OCI-M1 (cell line): Measurements from ENCODE around the gene BCAS4.
"Not testable (repeated sequence)": the region's sequence is repeated elsewhere in the genome, so short reads cannot be mapped to it uniquely, and the experiment has no call there.

Source experiments
- DNase-seq: peaks from one replicate; lab custom pipeline; 2025; lab: John Stamatoyannopoulos, UW

BCAS4 gene

GRCh38 chr20:50794846-50795634 is at the start of gene BCAS4:
Gene BCAS4 (plus strand): TSS chr20:50795061. CDS start chr20:50795084, 23 bp downstream.
- DNase-seq, result peak; percentile 87

- no peak for DNase-seq
Observed at GRCh38 chr20:50745634-50746137, 49.2 kb upstream of the BCAS4 start.

- peak; percentile 7 for DNase-seq
Observed at GRCh38 chr20:50746138-50746940, 48.5 kb upstream of the BCAS4 start.

GRCh38 chr20:50747275-50747674 is 47.6 kb upstream of the BCAS4 start:
- DNase-seq, result no peak

GRCh38 chr20:50750145-50750671 is 44.7 kb upstream of the BCAS4 start:
- DNase-seq, result no peak

- no peak for DNase-seq
Observed at GRCh38 chr20:50753152-50753551, 41.7 kb upstream of the BCAS4 start.

GRCh38 chr20:50754420-50754819 is 40.4 kb upstream of the BCAS4 start:
- no peak for DNase-seq

GRCh38 chr20:50756447-50756846 is 38.4 kb upstream of the BCAS4 start:
- DNase-seq, result no peak

GRCh38 chr20:50758469-50758868 is 36.4 kb upstream of the BCAS4 start:
- DNase-seq, result no peak

- no peak for DNase-seq
Observed at GRCh38 chr20:50758992-50759391, 35.9 kb upstream of the BCAS4 start.

GRCh38 chr20:50759678-50760077 is 35.2 kb upstream of the BCAS4 start:
- peak; percentile 39 for DNase-seq

GRCh38 chr20:50762045-50762422 is 32.8 kb upstream of the BCAS4 start:
- no peak for DNase-seq

- DNase-seq, result no peak
Observed at GRCh38 chr20:50762435-50763220, 32.2 kb upstream of the BCAS4 start.

GRCh38 chr20:50763550-50764458 is 31.1 kb upstream of the BCAS4 start:
- DNase-seq, result not testable (repeated sequence)

GRCh38 chr20:50765251-50765650 is 29.6 kb upstream of the BCAS4 start:
- not testable (repeated sequence) for DNase-seq

GRCh38 chr20:50765674-50766073 is 29.2 kb upstream of the BCAS4 start:
- DNase-seq, result no peak

GRCh38 chr20:50766955-50767809 is 27.7 kb upstream of the BCAS4 start:
- DNase-seq, result peak; percentile 33

- DNase-seq, result not testable (repeated sequence)
Observed at GRCh38 chr20:50768991-50769390, 25.9 kb upstream of the BCAS4 start.

- DNase-seq, result not testable (repeated sequence)
Observed at GRCh38 chr20:50769551-50770085, 25.2 kb upstream of the BCAS4 start.
